AG04450 (cell line): Measurements from ENCODE around the gene CNTNAP2. TPM values are rescaled to one million over a fixed set of nuclear protein-coding genes. Genes with fewer than 3 reads are reported as not detected.

Source experiments
- CTCF ChIA-PET: fragments of 300-600, 350-600 bp; formaldehyde crosslinking; extraction: SDS; loops from one replicate; lab custom pipeline; 2022; ENCODE audit warnings: antibody characterized with exemption, inconsistent platforms; lab: Charles Lee
- POLR2A ChIA-PET: fragments of 350-600 bp; formaldehyde crosslinking; extraction: SDS; loops from one replicate; lab custom pipeline; 2021; ENCODE audit warnings: antibody characterized with exemption, inconsistent platforms; lab: Yijun Ruan, JAX
- DNase-seq: peaks from one replicate; pipeline ENCODE4 v3.0.0-alpha.2; 2011; ENCODE audit warnings: low read depth, low spot score
- H3K27ac ChIP-seq: one replicate; pipeline ENCODE4 v1.5.1; 2012; ENCODE audit warnings: low read depth, low read length, control low read depth
- H3K27me3 ChIP-seq: one replicate; pipeline ENCODE4 v1.6.0; 2012; ENCODE audit warnings: low read length; ENCODE audit not compliant: control insufficient read depth, insufficient read depth
- H3K4me3 ChIP-seq: 2 replicates; pipeline ENCODE4 v1.5.1; 2011; ENCODE audit warnings: mild to moderate bottlenecking, low read depth, low read length, control low read depth
- H3K9me3 ChIP-seq: 2 replicates; pipeline ENCODE4 v1.5.1; 2012; ENCODE audit warnings: low read length; ENCODE audit not compliant: control insufficient read depth, insufficient read depth
- CTCF ChIP-seq: IDR thresholded peaks from 2 replicates; pipeline ENCODE4 v1.5.1; 2011; ENCODE audit warnings: low read depth, low read length, control low read depth, inconsistent platforms
- polyA plus RNA-seq: library from polyadenylated mRNA; depleted of rRNA; stranded (reverse); fragments of >200 nt; gene quantifications from 2 replicates; pipeline ENCODE4 v1.2.3, GENCODE V29; 2011

The CNTNAP2 gene
- polyA plus RNA-seq, 1 experiment, result not detected

DNA sequence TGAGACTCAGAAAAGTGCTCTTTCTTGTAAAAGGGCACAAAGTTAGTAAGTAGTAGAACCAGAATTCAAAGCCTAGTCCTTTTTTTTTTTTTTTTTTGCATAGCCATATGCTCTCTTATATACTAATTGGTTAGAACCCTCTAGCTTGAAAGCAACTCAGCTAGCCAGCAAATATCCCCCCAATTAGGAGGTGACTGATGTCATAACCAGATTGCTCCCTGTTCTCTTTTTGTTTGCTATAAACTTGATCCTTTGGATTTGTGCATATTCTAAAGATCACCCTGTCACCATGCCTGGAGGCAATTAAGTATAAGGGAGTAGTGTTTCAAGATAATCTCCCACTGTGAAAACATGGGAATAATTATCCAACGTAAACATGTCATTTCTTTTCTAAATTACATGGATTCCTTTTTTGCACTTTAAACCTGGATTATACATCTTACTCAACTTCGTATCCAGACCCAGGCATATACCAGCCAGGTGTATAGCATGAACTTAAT is 963.4 kb downstream of the CNTNAP2 start:
- H3K9me3 ChIP-seq, result peaks cover 7% of the 10 kb centered on the region
- H3K27me3 ChIP-seq, result no peaks in the 10 kb centered on the region
- ChIA-PET CTCF (no interaction called here), POLR2A (no interaction called here)
- H3K27ac ChIP-seq, result no peak overlapping the region
- H3K4me3 ChIP-seq, result no peak overlapping the region
- DNase-seq, result no peak
- TF ChIP-seq CTCF, result no peak

DNA sequence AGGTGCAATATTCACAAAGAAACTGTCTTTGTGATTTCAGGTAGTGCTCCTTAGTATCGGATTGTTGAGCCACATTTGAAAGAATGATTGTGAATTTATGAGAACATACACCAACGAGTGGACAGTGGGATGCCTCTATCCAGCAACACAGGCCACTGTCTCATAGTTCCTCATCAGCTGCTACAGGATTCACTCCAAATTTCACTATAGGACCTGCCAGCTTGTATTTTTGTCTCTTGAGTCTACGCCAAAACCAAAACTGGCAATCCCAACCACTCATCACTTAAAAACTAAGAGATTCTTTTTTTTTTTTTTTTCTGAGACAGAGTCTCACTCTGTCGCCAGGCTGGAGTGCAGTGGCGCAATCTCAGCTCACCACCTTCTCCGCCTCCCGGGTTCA is 964.5 kb downstream of the CNTNAP2 start:
- POLR2A ChIA-PET, result no interaction called here
- Histone ChIP-seq H3K4me3 (no peak overlapping the region), H3K27me3 (no peaks in the 10 kb centered on the region), H3K27ac (no peak overlapping the region), H3K9me3 (peaks cover 11% of the 10 kb centered on the region)
- no peak for DNase-seq
- CTCF ChIA-PET, result no interaction called here
- TF ChIP-seq CTCF, result no peak

- Histone ChIP-seq H3K27ac (no peak overlapping the region), H3K27me3 (no peaks in the 10 kb centered on the region), H3K9me3 (peaks cover 20% of the 10 kb centered on the region), H3K4me3 (no peak overlapping the region)
- POLR2A ChIA-PET, result no interaction called here
- no peak for TF ChIP-seq CTCF
- CTCF ChIA-PET, result no interaction called here
- DNase-seq, result no peak
Observed at GRCh38 chr7:147089051-147089461, 972.5 kb downstream of the CNTNAP2 start.

- POLR2A ChIA-PET, result no interaction called here
- DNase-seq, result no peak
- CTCF ChIA-PET, result no interaction called here
- H3K27ac ChIP-seq, result no peak overlapping the region
- H3K9me3 ChIP-seq, result peaks cover 25% of the 10 kb centered on the region
- H3K27me3 ChIP-seq, result no peaks in the 10 kb centered on the region
- H3K4me3 ChIP-seq, result no peak overlapping the region
- no peak for TF ChIP-seq CTCF
Observed at GRCh38 chr7:147089608-147090007, 973.0 kb downstream of the CNTNAP2 start.

GRCh38 chr7:147096629-147097028 is 980.0 kb downstream of the CNTNAP2 start:
- no peak for DNase-seq
- POLR2A ChIA-PET, result no interaction called here
- CTCF ChIA-PET, result no interaction called here

More at GRCh38 chr7:147096629-147097028, 980.0 kb downstream of the CNTNAP2 start:
- H3K9me3 ChIP-seq, result peaks cover 23% of the 10 kb centered on the region
- no peak for TF ChIP-seq CTCF
- no peak overlapping the region for H3K27ac ChIP-seq
- H3K27me3 ChIP-seq, result no peaks in the 10 kb centered on the region
- no peak overlapping the region for H3K4me3 ChIP-seq
